ENCODE results near the gene TSPYL4. TPM values are rescaled to one million over a fixed set of nuclear protein-coding genes. Genes with fewer than 3 reads are reported as not detected.

TSPYL4 gene
- total RNA-seq, 1 experiment from 2014 or later = 15.0 TPM

- Mint-ChIP-seq H3K9me3 (ENCODE audit: low read depth, unreplicated experiment) (peaks cover 3% of the 10 kb centered on the region), H3K4me1 (ENCODE audit: low read depth, unreplicated experiment) (no peaks in the 10 kb centered on the region), H3K4me3 (ENCODE audit: low read depth, unreplicated experiment) (no peak overlapping the region), H3K27me3 (ENCODE audit: unreplicated experiment) (no peaks in the 10 kb centered on the region), H3K27ac (ENCODE audit: unreplicated experiment) (no peak overlapping the region), H3K36me3 (ENCODE audit: insufficient read depth, unreplicated experiment) (no peaks in the 10 kb centered on the region)
- DNase-seq = no peak
- CTCF ChIA-PET = interaction anchor here (0.5 kb wide), 1 partner anchor 1098 kb away, joined by 3 read pairs; no protein-coding TSS in a partner anchor
- no peak for TF ChIP-seq CTCF (IDR thresholded peaks at IDR 0.05; ENCODE audit: unreplicated experiment)
- no TSS peak for BruUV-seq (replicated peaks)
- intact Hi-C loops (cut with micrococcal nuclease; ENCODE audit: unreplicated experiment) = no loop called here
Measured at GRCh38 chr6:116298273-116298672, 44.4 kb upstream of the TSPYL4 start.

- Mint-ChIP-seq H3K9me3 (ENCODE audit: low read depth, unreplicated experiment) (no peaks in the 10 kb centered on the region), H3K4me1 (ENCODE audit: low read depth, unreplicated experiment) (no peaks in the 10 kb centered on the region), H3K27me3 (ENCODE audit: unreplicated experiment) (no peaks in the 10 kb centered on the region), H3K4me3 (ENCODE audit: low read depth, unreplicated experiment) (no peak overlapping the region), H3K36me3 (ENCODE audit: insufficient read depth, unreplicated experiment) (no peaks in the 10 kb centered on the region), H3K27ac (ENCODE audit: unreplicated experiment) (no peak overlapping the region)
- CTCF ChIA-PET = no interaction called here
- BruUV-seq (replicated peaks) = no TSS peak
- no peak for DNase-seq
- no peak for TF ChIP-seq CTCF (IDR thresholded peaks at IDR 0.05; ENCODE audit: unreplicated experiment)
- intact Hi-C loops (cut with micrococcal nuclease; ENCODE audit: unreplicated experiment) = no loop called here
Measured at GRCh38 chr6:116292553-116292952, 38.7 kb upstream of the TSPYL4 start.

- H3K9me3 Mint-ChIP-seq (ENCODE audit: low read depth, unreplicated experiment) = no peaks in the 10 kb centered on the region
- no peak overlapping the region for H3K4me3 Mint-ChIP-seq (ENCODE audit: low read depth, unreplicated experiment)
- H3K27me3 Mint-ChIP-seq (ENCODE audit: unreplicated experiment) = no peaks in the 10 kb centered on the region
- no peak for TF ChIP-seq CTCF (IDR thresholded peaks at IDR 0.05; ENCODE audit: unreplicated experiment)
- no peak overlapping the region for H3K27ac Mint-ChIP-seq (ENCODE audit: unreplicated experiment)
- BruUV-seq (replicated peaks) = no TSS peak
- no peaks in the 10 kb centered on the region for H3K36me3 Mint-ChIP-seq (ENCODE audit: insufficient read depth, unreplicated experiment)
- intact Hi-C loops (cut with micrococcal nuclease; ENCODE audit: unreplicated experiment) = no loop called here
- CTCF ChIA-PET = interaction anchor here (0.5 kb wide), 1 partner anchor 1748 kb away, joined by 3 read pairs; no protein-coding TSS in a partner anchor
- no peak for DNase-seq
- H3K4me1 Mint-ChIP-seq (ENCODE audit: low read depth, unreplicated experiment) = no peaks in the 10 kb centered on the region
Measured at GRCh38 chr6:116291701-116292396, 38.0 kb upstream of the TSPYL4 start.

GRCh38 chr6:116290799-116291198, 36.9 kb upstream of the TSPYL4 start:
- H3K27ac Mint-ChIP-seq (ENCODE audit: unreplicated experiment) = no peak overlapping the region
- H3K36me3 Mint-ChIP-seq (ENCODE audit: insufficient read depth, unreplicated experiment) = no peaks in the 10 kb centered on the region
- H3K9me3 Mint-ChIP-seq (ENCODE audit: low read depth, unreplicated experiment) = no peaks in the 10 kb centered on the region
- H3K27me3 Mint-ChIP-seq (ENCODE audit: unreplicated experiment) = no peaks in the 10 kb centered on the region
- no peaks in the 10 kb centered on the region for H3K4me1 Mint-ChIP-seq (ENCODE audit: low read depth, unreplicated experiment)
- no peak for TF ChIP-seq CTCF (IDR thresholded peaks at IDR 0.05; ENCODE audit: unreplicated experiment)
- CTCF ChIA-PET = no interaction called here
- BruUV-seq (replicated peaks) = no TSS peak
- DNase-seq = no peak
- no peak overlapping the region for H3K4me3 Mint-ChIP-seq (ENCODE audit: low read depth, unreplicated experiment)
- intact Hi-C loops (cut with micrococcal nuclease; ENCODE audit: unreplicated experiment) = no loop called here

Measured in Calu3 (cell line).